ENCODE results near the gene FRMD4A.
"Not testable (repeated sequence)": the region's sequence is repeated elsewhere in the genome, so short reads cannot be mapped to it uniquely, and the experiment has no call there.

The FRMD4A gene

DNA sequence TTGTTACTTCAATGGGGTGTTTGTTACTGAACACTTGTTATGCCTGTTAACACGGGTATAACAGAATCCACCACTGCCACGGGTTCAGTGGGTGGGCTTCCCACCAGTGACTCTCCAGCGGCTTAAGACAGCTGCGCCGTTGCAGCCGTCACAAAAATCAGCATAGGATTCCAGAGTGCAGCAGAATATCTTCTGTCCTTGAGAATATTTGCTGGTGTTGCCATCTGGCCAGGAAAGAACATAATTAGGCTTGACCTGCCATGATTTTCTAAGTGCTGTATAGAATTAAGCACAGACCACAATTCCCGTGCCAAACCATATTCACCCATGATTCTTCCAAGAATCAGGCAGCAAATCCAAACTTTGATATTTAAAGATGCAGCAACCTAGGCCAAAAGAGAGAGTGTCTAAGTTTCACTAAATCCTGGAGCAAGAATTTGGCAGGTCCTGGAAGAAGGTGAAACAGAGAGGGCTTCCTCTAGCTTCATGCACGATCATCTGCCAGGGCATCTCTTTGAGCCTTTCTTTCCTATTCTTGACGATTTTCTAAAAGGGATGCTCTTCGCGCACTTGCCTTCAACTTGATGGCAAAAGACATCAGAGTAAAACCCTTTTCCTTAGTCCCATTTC is 95.0 kb downstream of the FRMD4A start:
- no peak for DNase-seq

DNA sequence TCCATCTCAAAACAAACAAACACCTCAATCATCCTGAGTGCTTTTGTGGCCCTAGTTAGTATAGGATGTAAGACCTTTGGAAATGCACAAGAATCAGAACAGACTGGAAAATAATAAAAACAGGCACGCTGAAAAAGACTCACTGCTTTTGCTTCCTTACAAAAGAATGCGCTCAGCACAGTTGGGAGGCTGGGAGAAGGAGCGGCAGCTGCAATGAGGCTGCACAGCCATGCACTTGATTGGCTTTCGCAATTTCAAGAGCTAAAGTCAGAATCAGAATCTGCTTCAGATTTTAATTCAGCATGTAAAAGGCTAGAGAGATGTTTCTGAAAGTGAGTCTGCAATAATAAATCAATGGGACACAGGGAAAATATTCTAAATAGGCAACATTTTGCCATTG is 97.2 kb downstream of the FRMD4A start:
- DNase-seq: no peak

GRCh38 chr10:14228798-14229197 is 101.9 kb downstream of the FRMD4A start:
- DNase-seq: not testable (repeated sequence)

DNA sequence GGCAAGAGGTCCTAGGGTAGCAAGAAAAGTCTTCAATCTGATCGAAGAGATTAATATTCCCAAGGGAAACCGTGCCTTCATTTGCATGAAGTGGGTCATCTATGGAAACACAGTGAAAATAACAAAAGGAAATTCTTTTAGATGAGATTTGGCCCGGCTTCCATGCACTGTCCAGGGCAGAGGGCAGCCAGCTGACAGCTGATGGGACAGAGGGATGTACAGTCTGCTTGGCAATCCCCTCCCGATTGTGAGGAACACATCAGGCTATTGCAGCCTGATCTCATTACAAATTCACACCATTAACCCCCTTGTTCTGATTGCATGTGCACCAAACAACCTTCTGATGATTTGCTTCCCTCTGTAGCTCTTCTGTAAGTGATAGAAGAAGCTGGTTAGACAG is 105.3 kb downstream of the FRMD4A start:
- DNase-seq: no peak

DNA sequence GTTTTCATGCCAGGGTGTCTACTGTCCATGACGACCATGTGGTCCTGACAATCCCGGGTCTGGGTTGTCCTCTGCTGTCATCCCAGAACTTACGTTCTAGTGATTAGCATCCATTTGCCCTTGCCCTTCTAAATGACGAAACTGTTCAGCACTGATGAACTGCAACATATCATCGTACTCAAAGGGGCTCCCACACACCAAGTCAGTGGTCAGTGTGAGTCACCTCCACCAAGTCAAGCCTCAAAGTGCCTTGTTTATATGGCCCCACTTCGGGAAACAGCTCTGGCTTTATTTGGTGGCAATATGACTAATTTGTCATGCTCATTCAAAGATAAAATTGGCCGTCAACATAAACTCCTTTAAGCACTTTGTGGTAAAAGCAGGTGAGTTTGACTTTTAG is 110.7 kb downstream of the FRMD4A start:
- DNase-seq: no peak

DNA sequence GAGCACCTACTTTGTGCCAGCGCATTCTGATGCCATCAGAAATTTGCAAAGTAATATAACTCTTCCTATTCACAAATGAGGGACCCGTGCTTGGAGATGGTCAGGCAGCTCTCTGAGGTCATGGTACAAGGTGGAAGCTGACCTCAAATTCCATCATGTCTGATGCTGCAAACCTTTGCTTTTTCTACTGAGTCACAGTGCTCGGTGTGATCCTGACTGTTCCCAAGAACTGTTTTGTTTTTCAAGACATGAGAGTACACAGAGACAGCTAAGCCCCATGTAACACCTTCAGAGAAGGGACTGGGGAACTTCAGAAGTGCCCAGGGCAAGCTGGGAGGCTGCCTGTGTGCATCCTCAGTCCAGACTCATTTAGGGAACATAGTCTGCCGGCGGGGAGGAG is 111.3 kb downstream of the FRMD4A start:
- no peak for DNase-seq

GRCh38 chr10:14215641-14216040 is 115.1 kb downstream of the FRMD4A start:
- no peak for DNase-seq

DNA sequence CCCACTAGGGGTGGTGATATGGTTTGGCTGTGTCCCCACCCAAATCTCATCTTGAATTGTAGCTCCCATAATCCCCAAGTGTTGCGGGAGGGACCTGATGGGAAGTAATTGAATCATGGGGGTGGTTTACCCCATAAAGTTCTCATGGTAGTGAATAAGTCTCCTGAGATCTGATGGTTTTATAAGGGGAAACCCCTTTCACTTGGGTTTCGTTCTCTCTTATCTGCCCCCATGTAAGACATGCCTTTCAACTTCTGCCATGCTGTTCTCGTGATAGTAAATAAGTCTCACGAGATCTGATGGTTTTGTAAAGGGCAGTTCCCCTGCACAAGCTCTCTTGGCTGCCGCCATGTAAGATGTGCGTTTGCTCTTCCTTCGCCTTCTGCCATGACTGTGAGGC is 117.0 kb downstream of the FRMD4A start:
- DNase-seq: not testable (repeated sequence)

DNA sequence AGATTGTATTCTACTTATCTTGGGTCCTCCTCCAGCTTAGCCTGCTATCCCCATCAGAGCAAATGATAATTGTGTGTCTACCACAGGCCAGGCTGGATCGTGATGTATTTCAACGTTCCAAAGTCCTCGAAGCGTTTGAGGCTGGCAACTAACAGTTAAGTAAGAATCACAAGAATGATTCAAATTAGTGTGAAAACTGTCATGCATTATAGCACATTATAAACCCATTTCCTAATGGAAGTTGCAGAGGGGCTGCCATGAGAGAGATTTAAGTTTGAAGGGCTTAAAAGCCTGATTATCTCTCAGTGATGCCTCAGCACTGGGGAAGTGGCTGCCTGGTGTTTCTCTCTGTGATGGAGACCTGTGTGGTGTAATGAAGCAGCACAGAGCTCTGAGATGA is 119.1 kb downstream of the FRMD4A start:
- DNase-seq: no peak

- no peak for DNase-seq
Observed at GRCh38 chr10:14208231-14208630, 122.5 kb downstream of the FRMD4A start.

- no peak for DNase-seq
Observed at GRCh38 chr10:14205233-14205632, 125.5 kb downstream of the FRMD4A start.

DNA sequence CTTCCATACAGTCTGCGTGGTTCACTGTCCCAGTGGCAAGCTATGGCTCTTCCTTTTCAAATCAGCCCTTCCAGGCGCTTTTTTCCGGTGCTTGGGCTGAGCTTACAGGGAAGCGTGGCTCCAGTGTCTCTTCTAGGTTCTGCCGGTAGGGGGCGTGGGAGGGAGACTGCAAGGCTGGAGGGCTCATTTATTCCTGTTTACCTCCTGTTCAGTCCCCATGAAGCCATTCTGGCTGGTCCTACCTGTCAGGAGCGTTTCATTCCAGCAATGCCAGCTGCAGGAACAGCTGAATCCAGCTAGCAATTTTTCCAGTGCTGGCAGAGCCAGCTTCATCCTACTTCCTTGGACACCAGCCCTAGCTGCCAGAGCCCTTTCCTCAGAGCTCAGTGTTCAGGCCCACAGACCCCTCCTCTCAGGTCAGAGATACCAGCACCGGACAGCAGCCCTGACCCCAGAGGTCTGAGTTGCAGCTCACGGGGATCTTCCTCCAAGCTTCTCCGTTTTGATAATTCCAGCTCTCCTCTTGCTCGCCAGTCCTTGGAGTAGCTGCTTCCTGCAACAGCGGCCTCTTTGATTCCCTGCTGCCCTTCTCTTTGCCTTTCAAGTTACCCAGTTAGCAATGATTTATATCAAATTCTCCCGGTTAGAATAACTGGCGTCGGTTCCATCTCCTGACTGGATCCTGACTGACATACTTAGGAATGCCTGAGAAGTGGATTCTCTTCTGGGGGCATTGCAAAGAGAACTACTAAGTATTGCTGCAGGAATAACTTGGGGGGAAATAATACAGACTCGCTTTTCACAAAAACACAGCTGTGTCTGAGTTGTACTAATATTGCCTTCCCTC is 129.8 kb downstream of the FRMD4A start:
- DNase-seq: no peak

- not testable (repeated sequence) for DNase-seq
Observed at GRCh38 chr10:14199098-14199497, 131.6 kb downstream of the FRMD4A start.

- no peak for DNase-seq
Observed at GRCh38 chr10:14198078-14198477, 132.6 kb downstream of the FRMD4A start.

GRCh38 chr10:14196113-14196512 is 134.6 kb downstream of the FRMD4A start:
- DNase-seq: no peak

DNA sequence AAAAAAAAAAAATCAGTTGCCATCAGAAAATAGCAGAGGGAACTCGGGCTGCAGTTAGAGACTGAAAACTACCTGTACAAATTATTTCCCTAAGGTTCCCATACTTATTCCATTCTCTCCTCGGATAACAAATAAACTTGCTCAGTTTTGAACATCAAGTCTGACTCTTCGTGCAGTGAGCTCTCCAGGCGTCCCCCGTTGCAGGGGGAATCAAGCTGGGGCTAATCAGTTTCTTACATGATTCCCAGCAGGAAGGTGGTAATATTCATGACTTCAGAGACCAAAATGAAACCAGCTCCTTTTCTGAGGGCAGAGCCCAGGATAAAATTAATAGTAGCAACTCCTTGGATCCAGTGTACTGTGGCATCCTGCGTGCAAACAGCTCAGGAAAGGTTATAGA is 135.3 kb downstream of the FRMD4A start:
- no peak for DNase-seq

DNA sequence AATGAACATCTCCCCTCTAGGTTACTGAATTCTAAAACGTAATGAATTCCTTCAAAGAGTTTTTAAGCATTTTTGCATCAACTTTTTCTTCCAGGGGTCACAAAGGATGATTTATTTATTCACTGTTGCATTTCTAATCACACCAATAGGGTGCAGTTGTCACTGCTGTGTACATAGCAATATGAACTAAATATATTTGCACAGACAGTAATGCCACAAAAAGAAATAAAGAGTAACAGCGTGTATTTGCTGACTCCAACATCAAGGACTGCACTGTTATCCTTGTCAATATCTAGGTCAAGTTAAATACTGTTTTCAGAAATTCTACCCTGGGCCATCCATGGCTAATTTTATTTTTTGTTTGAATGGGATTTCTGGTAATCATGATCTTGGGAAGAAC is 138.0 kb downstream of the FRMD4A start:
- DNase-seq: no peak

DNA sequence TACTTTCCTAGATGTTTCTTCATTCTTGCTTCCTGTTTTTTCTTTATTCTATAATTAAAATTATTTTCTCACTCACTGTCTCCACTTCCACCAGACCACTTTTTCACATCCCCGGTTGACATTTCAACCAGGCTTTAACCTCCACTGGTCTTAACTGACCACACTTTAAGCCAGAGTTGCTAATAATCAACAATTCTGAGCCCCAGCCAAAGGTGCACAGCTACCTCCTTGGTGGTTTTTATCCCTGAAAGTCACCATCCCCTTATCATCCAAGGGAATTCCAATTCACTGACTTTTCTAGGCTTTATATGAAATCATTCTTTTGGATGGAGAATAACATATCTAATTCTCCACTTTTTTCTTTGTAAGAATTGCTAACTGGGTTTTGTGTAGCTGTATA is 138.9 kb downstream of the FRMD4A start:
- no peak for DNase-seq

GRCh38 chr10:14191407-14191806 is 139.3 kb downstream of the FRMD4A start:
- no peak for DNase-seq

GRCh38 chr10:14190702-14191101 is 140.0 kb downstream of the FRMD4A start:
- DNase-seq: no peak

DNA sequence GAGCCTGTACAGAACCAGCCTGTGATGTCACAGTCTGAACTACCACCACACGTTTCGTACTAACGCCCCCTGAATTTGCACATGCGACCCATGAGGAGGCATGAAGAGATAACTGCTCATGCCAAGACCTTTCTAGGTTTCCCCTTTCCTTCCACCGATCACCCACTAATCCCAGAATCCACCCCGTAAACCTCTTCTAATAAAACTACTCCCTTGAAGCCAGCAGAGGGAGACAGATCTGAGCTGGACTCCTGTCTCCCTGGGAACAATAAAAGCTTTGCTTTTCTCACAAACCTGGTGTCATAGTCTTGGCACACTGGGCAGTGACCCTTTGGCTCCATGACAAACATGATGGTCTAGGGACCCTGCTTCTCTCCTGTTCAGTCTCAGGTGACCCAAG is 144.5 kb downstream of the FRMD4A start:
- DNase-seq: no peak

DNA sequence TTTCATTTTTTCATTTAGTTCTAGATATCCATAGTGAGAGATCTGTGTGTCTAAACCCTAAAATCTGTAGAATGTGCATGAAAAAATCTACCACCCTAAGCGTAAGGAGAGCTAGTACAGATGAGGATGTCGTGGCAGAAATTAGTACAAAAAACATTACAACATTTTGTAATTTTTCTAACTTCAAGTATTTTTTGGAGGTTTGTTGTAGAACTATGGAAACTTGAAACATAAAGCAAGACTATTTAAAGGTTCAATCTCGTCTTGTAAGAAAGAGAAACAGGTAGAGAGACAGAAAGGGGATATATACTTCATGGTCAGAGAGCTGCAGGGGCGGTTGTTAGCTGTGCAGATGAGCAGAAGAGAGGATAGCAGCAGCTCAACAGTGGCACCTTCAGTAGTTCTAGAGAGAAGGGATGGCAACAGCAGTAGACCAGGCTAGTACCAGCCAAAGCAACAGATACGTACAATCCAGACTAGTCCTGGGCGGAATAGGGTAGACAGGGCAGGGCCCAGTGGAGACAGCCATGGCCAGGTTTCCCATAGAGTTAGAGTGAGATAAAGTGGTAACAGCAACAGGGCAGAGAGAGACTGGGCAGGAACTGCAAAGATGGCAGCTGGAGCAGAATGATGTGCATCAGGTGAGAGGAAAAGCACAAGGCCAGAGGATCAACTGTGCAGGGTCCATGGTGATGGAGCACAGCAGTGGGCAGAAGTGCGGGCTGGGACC is 145.2 kb downstream of the FRMD4A start:
- DNase-seq: peak in 2 of 4 experiments; percentile 43 to 50

- DNase-seq: no peak
Observed at GRCh38 chr10:14184841-14185315, 145.8 kb downstream of the FRMD4A start.

- no peak for DNase-seq
Observed at GRCh38 chr10:14182781-14183180, 147.9 kb downstream of the FRMD4A start.
